ENCODE results near the gene PRTFDC1.

The PRTFDC1 gene

GRCh38 chr10:24866604-24867583 is 85.5 kb downstream of the PRTFDC1 start:
- no peaks in the 10 kb centered on the region for H3K9me2 ChIP-seq (replicated peaks; ENCODE audit: control insufficient read depth, low read length)

GRCh38 chr10:24865783-24866182 is 86.6 kb downstream of the PRTFDC1 start:
- no peaks in the 10 kb centered on the region for H3K9me3 ChIP-seq (ENCODE audit: control insufficient read depth, insufficient read depth, low read length)
- no peak overlapping the region for H3K4me2 ChIP-seq (ENCODE audit: low read length)
- no peaks in the 10 kb centered on the region for H3K4me1 ChIP-seq (ENCODE audit: control insufficient read depth, low read length)
- no peaks in the 10 kb centered on the region for H3K9me2 ChIP-seq (replicated peaks; ENCODE audit: control insufficient read depth, low read length)
- no peak overlapping the region for H3K4me3 ChIP-seq (ENCODE audit: low read length)
- no peaks in the 10 kb centered on the region for H3K79me2 ChIP-seq (ENCODE audit: control insufficient read depth, low read length)
- H3K27me3 ChIP-seq (ENCODE audit: control insufficient read depth, low read length): no peaks in the 10 kb centered on the region; the same call in 1 of the 2 replicates
- H3K27ac ChIP-seq (ENCODE audit: low read depth, low read length): no peak overlapping the region
- H3F3A ChIP-seq (ENCODE audit: control insufficient read depth, insufficient read depth): no peaks in the 10 kb centered on the region
- TF ChIP-seq CTCF (IDR thresholded peaks at IDR 0.05; ENCODE audit: low read depth, low read length, poor library complexity, severe bottlenecking): no peak
- no peak for TF ChIP-seq EZH2phosphoT487 (IDR thresholded peaks at IDR 0.05; ENCODE audit: borderline replicate concordance, low read length)
- no peaks in the 10 kb centered on the region for H4K20me1 ChIP-seq (ENCODE audit: control insufficient read depth, insufficient read depth, low read depth, low read length)
- H3K36me3 ChIP-seq (ENCODE audit: control insufficient read depth, low read length): no peaks in the 10 kb centered on the region

More at GRCh38 chr10:24866604-24867583, 85.5 kb downstream of the PRTFDC1 start:
- Histone ChIP-seq H3K27ac (ENCODE audit: low read depth, low read length) (no peak overlapping the region), H3F3A (ENCODE audit: control insufficient read depth, insufficient read depth) (no peaks in the 10 kb centered on the region), H3K27me3 (ENCODE audit: control insufficient read depth, low read length) (no peaks in the 10 kb centered on the region; the same call in 1 of the 2 replicates), H3K4me2 (ENCODE audit: low read length) (no peak overlapping the region), H3K4me3 (ENCODE audit: low read length) (no peak overlapping the region), H3K79me2 (ENCODE audit: control insufficient read depth, low read length) (no peaks in the 10 kb centered on the region), H3K36me3 (ENCODE audit: control insufficient read depth, low read length) (no peaks in the 10 kb centered on the region), H3K9me3 (ENCODE audit: control insufficient read depth, insufficient read depth, low read length) (no peaks in the 10 kb centered on the region), H4K20me1 (ENCODE audit: control insufficient read depth, insufficient read depth, low read depth, low read length) (no peaks in the 10 kb centered on the region), H3K4me1 (ENCODE audit: control insufficient read depth, low read length) (no peaks in the 10 kb centered on the region)
- no peak for TF ChIP-seq CTCF (IDR thresholded peaks at IDR 0.05; ENCODE audit: low read depth, low read length, poor library complexity, severe bottlenecking)
- TF ChIP-seq EZH2phosphoT487 (IDR thresholded peaks at IDR 0.05; ENCODE audit: borderline replicate concordance, low read length): no peak

- H3F3A ChIP-seq (ENCODE audit: control insufficient read depth, insufficient read depth): no peaks in the 10 kb centered on the region
- TF ChIP-seq CTCF (IDR thresholded peaks at IDR 0.05; ENCODE audit: low read depth, low read length, poor library complexity, severe bottlenecking) (no peak), EZH2phosphoT487 (IDR thresholded peaks at IDR 0.05; ENCODE audit: borderline replicate concordance, low read length) (no peak)
- no peaks in the 10 kb centered on the region for H3K9me3 ChIP-seq (ENCODE audit: control insufficient read depth, insufficient read depth, low read length)
Measured at GRCh38 chr10:24862589-24862988, 89.8 kb downstream of the PRTFDC1 start.

More at GRCh38 chr10:24862589-24862988, 89.8 kb downstream of the PRTFDC1 start:
- H3K4me3 ChIP-seq (ENCODE audit: low read length): no peak overlapping the region
- H3K36me3 ChIP-seq (ENCODE audit: control insufficient read depth, low read length): no peaks in the 10 kb centered on the region
- no peaks in the 10 kb centered on the region for H3K9me2 ChIP-seq (replicated peaks; ENCODE audit: control insufficient read depth, low read length)
- no peaks in the 10 kb centered on the region; the same call in 1 of the 2 replicates for H3K27me3 ChIP-seq (ENCODE audit: control insufficient read depth, low read length)
- H3K79me2 ChIP-seq (ENCODE audit: control insufficient read depth, low read length): no peaks in the 10 kb centered on the region
- H3K4me1 ChIP-seq (ENCODE audit: control insufficient read depth, low read length): no peaks in the 10 kb centered on the region
- H3K27ac ChIP-seq (ENCODE audit: low read depth, low read length): no peak overlapping the region
- H4K20me1 ChIP-seq (ENCODE audit: control insufficient read depth, insufficient read depth, low read depth, low read length): no peaks in the 10 kb centered on the region
- H3K4me2 ChIP-seq (ENCODE audit: low read length): no peak overlapping the region

Measured in DOHH2 (cell line).